HCT116 (cell line): ENCODE measurements around the gene NAT10.

ENCODE experiments used
- EZH2 ChIP-seq: fragments of 200-600 bp; sonication (generic); IDR thresholded peaks from 2 replicates; pipeline ENCODE4 v1.6.1; 2017; ENCODE audit warnings: antibody characterized with exemption, mixed run types
- JUND ChIP-seq: IDR thresholded peaks from 2 replicates; pipeline ENCODE4 v1.6.1; 2012
- POLR2AphosphoS5 ChIP-seq: IDR thresholded peaks from 2 replicates; pipeline ENCODE4 v1.6.1; 2011; ENCODE audit warnings: mild to moderate bottlenecking, low read depth, low read length, moderate library complexity

DNA sequence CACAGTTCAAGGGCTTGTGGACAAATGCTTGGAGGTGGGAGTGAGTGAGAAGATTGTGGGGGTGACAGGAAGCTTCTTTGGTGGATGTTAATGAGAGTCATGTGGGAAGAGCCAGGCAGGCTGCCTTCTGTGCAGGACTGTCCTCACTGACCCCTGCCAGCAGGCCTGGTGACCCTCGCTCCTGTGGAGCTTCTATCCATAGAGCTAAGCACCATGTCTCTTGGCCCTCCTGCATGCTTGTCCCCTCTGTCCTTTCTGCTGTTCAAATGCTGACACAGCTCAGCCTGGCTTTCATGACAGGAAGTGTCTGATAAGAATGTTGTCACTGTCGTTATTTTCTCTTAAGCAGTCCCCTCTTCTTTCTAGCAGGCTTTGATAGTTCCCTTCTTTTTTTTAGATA, 37.6 kb downstream of the NAT10 start:
- no peak for TF ChIP-seq EZH2
- TF ChIP-seq POLR2AphosphoS5: no peak
- TF ChIP-seq JUND: no peak
